Ovary (tissue), 3 donors: ENCODE results near the gene EPHA2.

Experiments
- CTCF ChIP-seq, 3 donors: fragments of 450-650 bp in 2 of 3; fragments of 200-600 bp in 1 of 3; IDR thresholded peaks; one replicate each; pipeline versions ENCODE4 v1.5.1 to v1.8.0; 2016 to 2022; ENCODE audit warnings: antibody characterized with exemption in 3 of 3, mild to moderate bottlenecking in 1 of 3
- EP300 ChIP-seq: sonication (generic); formaldehyde crosslinking; IDR thresholded peaks from one replicate; pipeline ENCODE4 v1.6.1; 2017; ENCODE audit warnings: antibody characterized with exemption
- POLR2A ChIP-seq: fragments of 450-650 bp; IDR thresholded peaks from one replicate; pipeline ENCODE4 v1.6.1; 2017; ENCODE audit warnings: antibody characterized with exemption, mild to moderate bottlenecking, moderate library complexity
- donor health status: DM: no; HTN: no; CAD: no.

GRCh38 chr1:16119926-16120325, 35.9 kb downstream of the EPHA2 start:
- no peak for TF ChIP-seq CTCF (IDR thresholded peaks at IDR 0.05)
- TF ChIP-seq POLR2A, result no peak
- no peak for TF ChIP-seq EP300
